Activated CD8-positive, alpha-beta memory T cell treated with anti-CD3 and anti-CD28 coated beads, Interleukin-2, amount 50 U/mL, for 24 hours (primary cell): Measurements from ENCODE around the gene CHDH.

Experiments
- DNase-seq: peaks from one replicate; pipeline ENCODE4 v3.0.0-alpha.2; 2020; ENCODE audit errors: extremely low read depth

Gene CHDH

DNA sequence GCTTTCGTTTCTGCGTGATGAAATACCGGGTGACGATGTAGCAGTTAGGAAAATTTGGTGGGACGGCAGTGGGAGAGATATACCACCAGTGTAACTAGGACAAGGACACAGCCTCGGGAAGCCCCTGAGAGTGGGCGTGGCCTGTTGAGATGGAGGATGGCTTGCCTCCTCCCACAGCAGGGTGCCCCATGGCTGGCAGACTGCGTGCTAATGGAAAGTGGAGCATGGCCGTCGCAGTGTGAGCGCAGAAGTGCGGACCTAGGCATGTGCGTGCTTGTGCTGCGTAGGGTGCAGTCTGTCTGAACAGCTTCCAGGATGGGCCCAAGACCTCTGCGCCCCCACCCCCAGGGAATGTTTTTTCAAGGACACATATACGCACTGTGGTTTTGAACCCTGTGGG, 56.8 kb downstream of the CHDH start:
- no peak for DNase-seq

DNA sequence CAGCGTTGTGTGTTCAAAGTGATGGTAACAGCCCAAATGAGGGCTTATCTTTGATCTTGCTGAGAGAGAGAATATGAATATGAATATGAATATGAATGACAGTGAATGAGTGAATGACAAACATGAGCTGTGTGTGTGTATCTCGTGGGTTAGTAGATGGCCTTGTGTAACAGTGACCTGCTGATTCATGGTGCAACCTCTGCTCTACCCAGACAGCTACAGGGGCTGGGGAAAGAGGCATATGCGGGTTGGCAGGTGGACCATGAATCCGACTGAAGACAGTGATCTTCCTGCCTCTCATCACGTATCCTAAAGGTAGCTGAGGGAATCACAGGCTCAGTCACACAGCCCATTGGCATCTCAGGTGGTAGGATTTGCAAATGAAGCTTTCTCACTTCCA, 58.2 kb downstream of the CHDH start:
- no peak for DNase-seq

DNA sequence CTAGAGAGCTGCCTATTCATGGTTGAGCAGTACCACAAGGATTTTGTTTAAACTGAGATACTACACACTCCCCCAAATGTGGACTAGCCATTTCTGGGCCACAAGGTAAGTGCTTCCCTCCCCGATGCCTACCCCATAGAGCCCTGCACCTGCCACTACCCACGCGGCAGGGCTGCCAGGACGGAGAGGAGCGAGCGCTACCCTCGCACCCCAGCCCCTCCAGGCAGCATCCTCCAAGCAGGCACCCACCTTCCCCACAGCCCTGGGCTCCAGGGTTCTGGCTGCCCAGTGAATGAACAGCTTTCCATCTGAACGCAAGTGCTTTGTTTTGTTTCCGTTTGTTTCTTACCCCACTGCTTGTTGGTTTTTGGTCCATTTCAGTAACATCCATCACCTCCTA, 59.2 kb downstream of the CHDH start:
- DNase-seq, result no peak

DNA sequence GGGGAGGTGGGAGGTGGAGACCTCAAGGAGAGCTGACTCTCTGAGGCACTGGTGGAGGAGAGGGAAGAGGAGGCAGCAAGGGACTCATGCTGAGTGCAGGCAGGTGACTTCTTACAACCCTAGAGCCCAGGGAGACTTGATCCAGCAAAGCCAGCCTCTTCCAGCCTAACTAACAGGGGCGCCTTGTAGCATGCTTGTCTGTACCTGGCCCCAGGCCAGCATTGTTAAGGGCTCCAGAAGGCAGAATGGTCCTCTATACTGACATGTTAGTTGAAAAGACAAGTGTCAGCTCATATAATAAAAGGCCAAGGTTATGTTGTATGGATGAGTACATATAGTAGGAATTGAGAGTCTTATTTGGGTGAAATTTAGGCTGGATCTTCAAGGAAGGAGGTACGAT, 65.4 kb downstream of the CHDH start:
- DNase-seq, result no peak

DNA sequence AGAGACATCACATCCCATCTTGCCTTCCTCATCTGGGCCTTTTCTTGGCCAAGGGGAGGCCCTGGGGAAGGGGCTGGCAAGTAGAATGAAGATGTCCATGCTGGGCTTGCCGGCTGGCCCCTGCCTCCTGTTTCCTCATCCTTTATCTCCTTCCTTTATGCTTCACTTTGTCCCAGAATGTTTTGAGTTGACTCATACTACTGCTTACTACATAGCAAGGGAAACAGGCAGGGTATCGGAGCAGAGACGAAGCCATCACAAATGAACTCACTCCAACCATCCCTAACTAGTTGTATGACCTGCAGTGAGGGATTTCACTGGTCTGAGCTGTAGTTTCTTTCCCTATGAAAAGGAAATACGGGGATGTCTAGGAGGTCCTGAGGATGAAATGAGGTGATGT, 66.0 kb downstream of the CHDH start:
- DNase-seq, result no peak

DNA sequence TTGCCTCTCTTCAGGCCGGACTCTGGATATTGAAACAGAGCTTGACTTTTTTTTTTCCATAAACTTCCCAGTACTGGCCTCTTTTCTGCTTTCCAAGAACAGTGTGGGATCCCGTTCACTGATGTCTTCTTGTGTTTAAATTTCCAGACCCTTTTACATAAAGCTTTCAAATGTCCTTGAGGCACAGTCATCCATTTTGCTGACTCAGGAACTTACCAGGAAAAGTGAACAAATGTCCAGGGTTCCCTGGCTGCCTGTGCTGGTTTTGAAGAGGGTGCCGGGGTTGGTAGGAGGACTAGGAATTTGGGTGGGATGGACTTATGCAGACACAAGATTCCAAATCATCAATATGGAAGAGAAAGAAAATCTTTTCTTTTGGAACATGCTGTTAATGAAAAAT, 68.1 kb downstream of the CHDH start:
- DNase-seq, result no peak

DNA sequence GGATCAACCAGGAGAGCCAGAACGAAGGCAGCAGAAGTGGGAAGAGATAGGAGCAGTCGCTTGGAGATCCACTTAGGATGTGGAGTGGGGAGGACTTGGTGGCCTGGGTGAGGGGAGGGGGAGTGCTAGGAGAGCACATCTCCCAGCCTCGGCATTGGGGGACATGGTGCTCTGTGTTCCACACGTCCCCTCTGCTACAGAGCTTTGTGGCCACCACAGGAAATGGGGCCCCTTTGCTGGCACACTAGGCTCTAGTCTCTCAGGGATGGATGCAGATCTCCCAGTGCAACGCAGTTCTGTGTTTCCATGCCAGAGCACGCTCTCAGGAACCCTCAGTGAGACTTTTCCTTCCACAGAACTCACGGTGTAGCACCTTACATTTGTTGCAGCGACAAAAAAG, 68.8 kb downstream of the CHDH start:
- DNase-seq, result no peak

DNA sequence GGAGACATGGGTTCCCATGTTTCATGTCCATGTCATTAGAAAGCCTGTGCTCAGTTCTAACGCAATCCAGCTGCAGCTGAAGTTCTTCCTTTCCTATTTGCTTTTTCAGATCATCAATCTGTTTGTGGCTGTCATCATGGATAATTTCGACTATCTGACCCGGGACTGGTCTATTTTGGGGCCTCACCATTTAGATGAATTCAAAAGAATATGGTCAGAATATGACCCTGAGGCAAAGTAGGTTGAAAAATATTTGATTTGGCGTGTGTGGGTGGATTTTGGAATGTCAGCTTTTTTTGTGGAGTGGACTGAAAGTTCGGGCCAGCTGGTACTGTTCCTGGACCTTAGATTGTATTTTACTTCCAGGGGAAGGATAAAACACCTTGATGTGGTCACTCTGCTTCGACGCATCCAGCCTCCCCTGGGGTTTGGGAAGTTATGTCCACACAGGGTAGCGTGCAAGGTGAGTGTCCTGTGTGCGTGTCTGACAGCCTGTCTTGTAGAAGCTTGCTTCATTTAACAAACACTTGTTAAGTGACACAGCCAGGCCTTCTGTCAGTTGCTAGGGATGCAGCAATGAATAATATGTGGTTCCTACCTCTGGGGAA, 69.6 kb downstream of the CHDH start:
- no peak for DNase-seq

DNA sequence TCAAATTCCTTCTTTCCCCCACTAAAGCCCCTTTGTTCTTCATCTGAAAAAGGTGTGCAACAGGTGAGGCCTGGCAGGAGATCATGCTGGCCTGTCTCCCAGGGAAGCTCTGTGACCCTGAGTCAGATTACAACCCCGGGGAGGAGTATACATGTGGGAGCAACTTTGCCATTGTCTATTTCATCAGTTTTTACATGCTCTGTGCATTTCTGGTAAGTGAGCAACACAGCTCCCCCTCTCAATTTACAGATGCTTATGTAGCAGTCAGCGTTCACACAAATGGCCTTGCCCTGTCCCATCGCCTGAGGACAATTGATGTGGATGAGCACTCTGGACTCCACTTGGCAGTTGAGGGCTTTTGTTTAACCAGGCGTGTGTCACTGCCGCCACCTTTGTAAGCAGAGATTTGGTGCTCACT, 70.4 kb downstream of the CHDH start:
- DNase-seq, result no peak

DNA sequence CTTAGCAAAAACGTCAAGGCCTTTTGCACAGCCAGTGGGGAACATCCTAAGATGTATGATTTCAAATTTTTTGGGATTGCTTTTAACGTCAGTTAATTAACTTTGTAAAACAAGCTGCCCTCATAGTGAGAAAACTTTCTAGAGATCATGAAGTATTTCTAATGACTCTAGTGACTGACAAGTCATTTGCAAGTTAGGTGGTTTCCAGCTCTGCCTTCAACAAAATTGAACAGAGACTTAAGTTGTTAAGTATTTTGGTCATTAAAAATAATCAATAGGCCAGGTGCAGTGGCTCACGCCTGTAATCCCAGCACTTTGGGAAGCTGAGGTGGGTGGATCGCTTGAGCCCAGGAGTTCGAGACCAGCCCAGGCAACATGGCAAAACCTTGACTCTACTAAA, 71.2 kb downstream of the CHDH start:
- no peak for DNase-seq

DNA sequence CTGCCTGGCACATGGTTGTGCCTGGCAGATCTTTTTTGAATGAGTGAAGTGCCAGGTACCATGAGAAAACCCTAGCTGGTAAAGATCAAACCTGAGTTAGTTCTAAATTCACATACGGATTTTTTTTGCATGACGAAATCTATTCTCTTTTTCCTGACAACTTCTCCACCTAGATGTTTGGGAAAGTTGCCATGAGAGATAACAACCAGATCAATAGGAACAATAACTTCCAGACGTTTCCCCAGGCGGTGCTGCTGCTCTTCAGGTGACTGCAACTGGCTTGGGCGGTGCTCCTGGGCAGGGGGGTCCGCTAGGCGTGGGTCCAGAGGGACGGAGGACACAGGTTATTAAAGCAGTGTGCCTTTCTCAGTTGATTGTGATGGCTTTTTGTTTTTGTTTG, 71.8 kb downstream of the CHDH start:
- no peak for DNase-seq

DNA sequence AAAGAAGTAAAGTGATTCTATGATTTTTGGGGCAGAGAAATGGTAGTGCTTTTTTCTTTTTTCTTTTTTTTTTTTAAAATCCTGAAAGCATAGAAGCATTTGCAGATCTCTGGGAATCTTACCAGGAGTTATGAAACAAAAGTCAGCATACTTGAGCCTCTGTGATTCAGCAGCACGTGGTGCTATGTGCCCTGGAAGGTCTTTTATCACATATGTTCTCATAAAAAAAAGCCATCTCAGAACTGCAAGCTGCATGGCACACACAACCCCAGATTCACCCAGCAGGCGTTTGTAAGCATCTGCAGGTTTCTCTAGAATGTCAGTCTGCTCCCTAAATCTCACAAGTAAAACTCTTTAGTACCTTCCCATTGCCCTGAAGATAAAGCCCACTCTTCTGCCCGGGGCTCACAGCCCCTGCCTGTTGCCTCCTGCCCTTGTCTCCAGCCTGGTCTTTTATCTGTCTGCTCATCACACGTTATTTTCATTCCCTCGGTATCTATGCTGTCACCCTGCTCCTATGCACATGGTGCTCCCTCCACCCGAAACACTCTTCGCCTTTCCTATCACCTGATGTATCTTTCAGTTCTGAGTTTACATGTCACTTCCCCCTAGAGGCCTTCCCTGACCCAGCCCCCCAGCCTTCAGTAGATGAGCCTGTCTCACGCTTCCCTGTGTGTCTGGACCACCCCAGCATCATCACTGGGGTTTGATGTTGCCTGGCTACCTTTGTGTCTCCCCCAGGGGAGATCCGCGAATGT, 72.4 kb downstream of the CHDH start:
- no peak for DNase-seq

DNA sequence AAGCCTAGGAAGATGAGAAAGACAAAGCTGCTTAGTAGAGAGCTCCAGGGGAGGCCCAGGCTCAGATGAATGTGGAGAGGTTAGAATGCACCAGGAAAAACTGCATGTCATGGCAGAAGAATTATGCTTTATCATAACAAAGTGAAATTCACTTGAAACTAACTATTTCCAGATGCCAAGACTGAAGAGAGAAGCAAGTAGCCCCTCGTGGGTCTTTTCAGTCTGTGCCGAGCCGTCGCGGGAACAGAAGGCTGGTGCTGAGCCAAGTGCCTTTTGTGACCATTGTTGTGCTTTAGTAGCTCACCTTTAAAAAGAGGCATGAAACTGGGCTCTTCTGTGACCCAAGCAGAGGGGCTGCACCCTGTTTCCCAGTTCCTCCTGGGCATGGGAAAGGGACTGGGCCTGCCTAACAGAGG, 73.2 kb downstream of the CHDH start:
- DNase-seq, result no peak

DNA sequence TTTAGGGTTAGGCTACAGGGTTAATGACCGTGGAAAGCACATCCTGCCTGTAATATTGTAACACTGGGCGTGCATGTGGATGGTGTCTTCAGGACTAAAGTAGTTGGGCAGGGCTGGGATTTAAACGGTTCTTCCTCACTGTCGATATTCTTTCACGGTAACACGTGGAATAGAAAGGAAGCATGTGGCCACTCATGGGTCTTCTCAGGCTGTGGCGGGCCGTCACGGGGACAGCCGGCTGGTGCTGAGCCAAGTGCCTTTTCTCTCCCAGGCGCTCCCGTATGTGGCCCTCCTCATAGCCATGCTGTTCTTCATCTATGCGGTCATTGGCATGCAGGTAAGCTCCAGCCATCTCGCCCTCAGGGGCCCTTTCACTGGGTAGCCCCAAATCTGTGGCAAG, 73.7 kb downstream of the CHDH start:
- DNase-seq, result no peak

DNA sequence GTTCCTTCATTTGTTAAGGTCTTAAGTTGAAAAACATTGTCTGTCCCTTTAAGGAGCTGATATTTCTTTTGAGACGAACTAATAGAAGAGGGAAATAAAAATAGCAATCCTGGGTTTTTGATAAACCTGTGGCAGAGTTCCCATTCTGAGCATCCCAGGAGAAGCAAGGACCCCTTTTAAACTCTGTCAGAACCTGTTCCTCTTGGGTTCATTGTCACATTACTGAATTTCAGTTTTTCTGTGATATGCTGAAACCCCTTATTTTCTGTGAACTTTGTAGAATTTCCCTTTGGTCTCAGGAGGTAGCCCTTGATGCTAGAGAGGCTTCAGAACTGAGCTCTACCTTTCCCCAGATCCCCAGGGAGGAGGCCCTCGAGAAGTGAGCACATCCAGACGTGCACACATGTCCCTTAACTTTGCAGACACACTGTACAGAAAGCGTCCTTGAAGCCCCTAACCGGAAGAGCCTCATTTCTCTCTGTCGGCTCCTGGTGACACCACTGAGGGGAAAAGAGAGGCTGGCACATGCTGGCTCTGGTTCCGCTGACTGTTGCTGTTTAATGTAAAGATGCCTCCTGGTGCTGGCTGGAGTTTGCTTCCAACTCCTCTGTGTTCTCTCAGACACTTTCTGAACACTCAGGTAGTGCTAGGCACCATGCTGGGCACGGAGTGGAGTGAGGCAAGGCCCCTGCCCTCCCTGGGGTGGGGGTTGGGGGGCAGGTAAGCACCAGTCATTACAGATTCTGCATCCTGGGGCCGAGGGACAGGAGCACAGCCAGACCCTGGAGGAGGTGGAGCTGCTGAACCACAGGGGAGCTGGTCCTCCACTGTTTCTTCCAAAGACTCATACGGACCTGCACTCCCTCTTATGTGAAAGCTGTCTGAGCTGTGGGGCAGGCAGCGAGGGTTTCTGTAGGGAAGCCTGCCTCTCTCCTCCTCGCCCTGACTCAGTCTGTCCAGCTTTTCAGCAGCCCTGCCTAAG, 77.5 kb downstream of the CHDH start:
- DNase-seq, result no peak

DNA sequence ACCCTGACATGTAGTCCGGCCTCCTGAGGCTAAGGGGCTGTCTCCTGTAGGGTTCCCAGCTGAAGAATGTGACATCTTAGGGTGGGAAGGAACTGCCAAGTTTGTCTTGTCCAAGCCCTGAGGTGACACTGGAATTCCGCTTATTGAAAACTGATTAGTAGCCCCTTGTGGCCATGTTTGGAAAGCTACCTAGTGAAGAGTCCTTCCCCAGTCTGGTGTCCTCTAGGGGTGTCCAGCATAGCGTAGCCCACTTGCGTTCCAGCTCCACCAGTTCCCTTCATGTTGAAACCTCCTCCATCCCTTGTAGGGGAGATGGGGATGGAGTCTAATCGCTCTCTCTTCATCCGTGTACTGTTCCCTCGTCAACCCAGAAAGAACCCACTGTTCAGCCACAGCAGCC, 79.5 kb downstream of the CHDH start:
- DNase-seq, result no peak

DNA sequence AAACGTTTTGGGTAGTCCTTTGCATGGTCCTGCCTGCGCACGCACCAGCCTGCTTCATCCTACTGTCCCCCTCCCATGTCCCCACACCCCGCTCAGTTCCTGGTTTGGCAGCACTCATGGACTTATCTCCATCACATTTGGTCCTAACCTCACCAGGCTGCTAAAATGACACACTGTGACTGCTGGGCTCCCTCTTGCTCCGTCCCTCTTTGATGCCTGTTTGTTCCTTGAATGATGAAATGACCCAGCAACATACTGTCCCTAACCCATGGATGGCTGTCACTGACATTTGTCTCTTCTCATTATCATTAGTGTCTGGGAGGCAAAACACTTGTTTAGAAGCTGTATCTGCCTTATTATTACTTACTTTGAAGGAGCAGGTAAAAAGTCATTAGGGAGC, 80.5 kb downstream of the CHDH start:
- DNase-seq, result no peak

DNA sequence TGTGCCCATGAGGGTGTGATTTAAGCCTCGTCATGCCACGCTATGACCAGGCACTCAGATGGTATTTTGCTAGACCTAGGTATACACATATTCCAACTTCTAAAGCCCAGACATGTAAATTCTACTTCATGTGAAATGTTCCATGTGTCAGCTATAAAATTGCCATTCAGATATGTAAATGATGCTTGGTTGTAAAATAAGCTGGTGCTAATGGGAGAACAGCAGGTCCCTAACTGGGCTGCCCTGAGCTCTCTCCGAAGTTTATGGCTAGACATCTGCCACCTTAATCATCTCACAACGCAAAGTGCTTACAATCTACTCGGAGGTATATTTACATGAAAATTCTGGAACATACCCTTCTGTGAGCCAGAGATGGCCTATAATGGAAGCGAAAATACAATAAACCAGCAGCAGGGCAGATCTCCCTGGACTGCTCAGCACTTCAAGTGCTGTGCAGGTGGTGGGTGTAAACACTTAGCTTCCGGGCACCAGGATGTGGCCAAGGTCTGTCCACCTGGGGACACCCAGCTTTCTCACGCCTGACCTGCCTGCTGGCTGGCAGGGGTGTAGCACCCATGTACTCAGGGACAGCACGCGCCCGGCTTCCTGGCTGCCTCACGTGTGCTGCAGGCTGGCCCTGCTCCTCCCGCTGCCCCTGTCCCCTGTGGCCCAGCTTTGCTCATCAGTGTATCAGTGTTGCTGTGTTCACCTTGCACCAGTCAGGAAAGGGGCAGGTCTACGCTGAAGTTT, 82.0 kb downstream of the CHDH start:
- no peak for DNase-seq

DNA sequence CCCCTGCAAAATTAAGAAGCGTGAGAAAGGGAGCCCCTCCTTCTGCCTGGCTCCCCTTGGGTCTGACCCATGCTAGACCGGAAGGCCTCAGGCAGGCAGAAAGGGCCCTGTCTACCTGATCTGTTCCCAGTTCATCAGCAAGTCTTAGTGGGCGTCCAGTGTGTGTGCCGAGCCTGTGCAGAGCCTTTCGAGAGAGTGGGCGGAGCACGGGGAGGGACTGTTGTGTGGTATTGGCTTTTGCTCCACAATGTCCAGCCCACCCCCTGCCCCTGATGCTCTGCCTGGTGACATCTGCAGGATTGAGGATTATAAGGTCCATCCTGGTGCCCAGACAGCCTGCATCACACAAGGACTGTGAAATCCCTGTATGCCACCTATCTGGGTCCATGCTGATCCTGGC, 82.9 kb downstream of the CHDH start:
- no peak for DNase-seq
